ENCODE data around the gene PMM1.

Gene PMM1

GRCh38 chr22:41539146-41540005 is 50.3 kb downstream of the PMM1 start:
- no peak for DNase-seq (ENCODE audit: low read depth in 1 of 2, low spot score in 1 of 2)

- DNase-seq (ENCODE audit: low read depth in 1 of 2, low spot score in 1 of 2): no peak
These were observed 51.1 kb downstream of the PMM1 start for GRCh38 chr22:41538583-41538982.

GRCh38 chr22:41537203-41537602 is 52.4 kb downstream of the PMM1 start:
- DNase-seq (ENCODE audit: low read depth in 1 of 2, low spot score in 1 of 2): no peak

DNA sequence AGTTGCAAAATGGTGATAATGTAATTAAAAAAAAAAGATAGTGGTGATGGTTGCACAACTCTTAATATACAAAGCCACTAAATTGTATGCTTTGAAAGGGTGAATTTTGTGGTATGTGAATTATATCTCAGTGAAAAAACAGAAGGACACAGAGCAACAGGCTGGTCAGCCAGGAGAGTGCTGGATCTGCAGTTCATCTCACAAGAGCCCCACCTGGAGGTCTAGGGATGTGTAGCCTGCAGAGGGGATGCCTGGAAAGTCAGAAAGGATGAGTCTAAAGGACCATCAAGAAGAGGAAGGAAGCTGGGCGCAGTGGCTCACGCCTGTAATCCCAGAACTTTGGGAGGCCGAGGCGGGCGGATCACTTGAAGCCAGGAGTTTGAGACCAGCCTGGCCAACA is 54.4 kb downstream of the PMM1 start:
- no peak for DNase-seq (ENCODE audit: low read depth in 1 of 2, low spot score in 1 of 2)

DNA sequence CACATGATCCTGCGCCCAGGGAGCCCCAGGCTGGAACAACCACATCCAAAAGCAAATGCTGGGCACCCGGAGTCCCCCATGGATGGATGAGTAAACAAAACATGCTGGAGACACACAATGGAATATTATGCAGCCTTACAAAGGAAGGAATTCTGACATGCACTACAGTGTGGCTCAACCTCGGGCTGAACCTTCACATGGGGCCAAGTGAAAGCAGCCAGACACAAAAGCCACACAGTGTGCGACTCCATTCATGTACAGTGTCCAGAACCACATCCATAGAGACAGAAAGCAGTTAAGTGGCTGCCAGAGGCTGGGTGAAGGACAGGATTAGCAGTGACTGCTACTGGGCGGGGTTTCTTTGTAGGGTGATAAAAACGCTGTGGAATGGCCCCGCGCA is 55.4 kb downstream of the PMM1 start:
- no peak for DNase-seq (ENCODE audit: low read depth in 1 of 2, low spot score in 1 of 2)

GRCh38 chr22:41532908-41533825 is 56.5 kb downstream of the PMM1 start:
- peak; percentile 42 to 44 for DNase-seq (ENCODE audit: low read depth in 1 of 2, low spot score in 1 of 2)

DNA sequence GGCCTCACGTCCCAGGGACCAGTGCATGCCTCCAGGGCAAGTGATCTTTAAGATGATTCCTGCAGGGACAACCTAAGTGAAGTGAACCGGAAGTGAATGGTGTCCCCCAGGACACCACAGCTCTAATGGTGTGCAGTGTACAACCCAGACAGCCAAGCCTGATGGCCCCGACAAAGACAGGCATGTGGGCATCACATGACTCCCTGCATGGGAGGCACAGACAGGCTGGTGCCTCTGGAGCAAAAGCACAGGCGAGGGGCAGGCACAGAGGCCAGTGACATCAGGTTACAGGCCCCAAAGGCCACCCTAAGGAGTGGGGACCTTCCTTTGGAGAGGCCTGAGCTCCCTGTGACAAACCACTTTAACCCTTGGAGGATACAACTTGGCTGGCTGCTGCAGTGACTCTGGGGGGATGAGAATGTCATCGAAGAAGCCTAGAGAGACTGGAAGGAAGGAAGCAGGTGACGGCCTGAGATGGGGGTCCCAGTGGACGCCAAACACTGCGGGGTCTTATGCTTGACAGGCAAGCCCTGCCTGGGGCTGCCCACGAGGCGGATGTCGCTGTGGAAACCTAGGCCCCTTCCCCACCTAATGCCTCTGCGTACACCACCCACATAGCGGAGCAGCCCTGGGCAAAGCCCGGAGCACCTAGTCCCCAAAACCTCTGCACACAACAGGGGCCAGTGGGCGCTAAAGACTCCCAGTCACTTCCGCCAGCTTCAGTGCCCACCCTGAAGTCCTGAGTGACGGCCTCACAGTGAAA is 57.7 kb downstream of the PMM1 start:
- DNase-seq (ENCODE audit: low read depth in 1 of 2, low spot score in 1 of 2): no peak

- DNase-seq (ENCODE audit: low read depth in 1 of 2, low spot score in 1 of 2): no peak
These were observed 58.5 kb downstream of the PMM1 start for GRCh38 chr22:41530890-41531714.

- DNase-seq (ENCODE audit: low read depth in 1 of 2, low spot score in 1 of 2): no peak
These were observed 60.6 kb downstream of the PMM1 start for GRCh38 chr22:41528938-41529561.

- no peak for DNase-seq (ENCODE audit: low read depth in 1 of 2, low spot score in 1 of 2)
These were observed 61.4 kb downstream of the PMM1 start for GRCh38 chr22:41528132-41528766.

Measured in activated CD4-positive, alpha-beta T cell treated with anti-CD3 and anti-CD28 coated beads, Interleukin-2, amount 50 U/mL, for 24 hours (primary cell).